ENCODE data around the gene TSNAXIP1. TPM values are rescaled to one million over a fixed set of nuclear protein-coding genes. Genes with fewer than 3 reads are reported as not detected.

TSNAXIP1 gene, protein sequence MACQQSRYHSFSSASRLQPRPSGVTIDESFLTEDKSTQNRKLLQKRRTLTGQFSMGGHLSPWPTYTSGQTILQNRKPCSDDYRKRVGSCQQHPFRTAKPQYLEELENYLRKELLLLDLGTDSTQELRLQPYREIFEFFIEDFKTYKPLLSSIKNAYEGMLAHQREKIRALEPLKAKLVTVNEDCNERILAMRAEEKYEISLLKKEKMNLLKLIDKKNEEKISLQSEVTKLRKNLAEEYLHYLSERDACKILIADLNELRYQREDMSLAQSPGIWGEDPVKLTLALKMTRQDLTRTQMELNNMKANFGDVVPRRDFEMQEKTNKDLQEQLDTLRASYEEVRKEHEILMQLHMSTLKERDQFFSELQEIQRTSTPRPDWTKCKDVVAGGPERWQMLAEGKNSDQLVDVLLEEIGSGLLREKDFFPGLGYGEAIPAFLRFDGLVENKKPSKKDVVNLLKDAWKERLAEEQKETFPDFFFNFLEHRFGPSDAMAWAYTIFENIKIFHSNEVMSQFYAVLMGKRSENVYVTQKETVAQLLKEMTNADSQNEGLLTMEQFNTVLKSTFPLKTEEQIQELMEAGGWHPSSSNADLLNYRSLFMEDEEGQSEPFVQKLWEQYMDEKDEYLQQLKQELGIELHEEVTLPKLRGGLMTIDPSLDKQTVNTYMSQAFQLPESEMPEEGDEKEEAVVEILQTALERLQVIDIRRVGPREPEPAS
- under 1 TPM in 1 of 2 experiments, not detected in 1; 0.40 TPM for total RNA-seq

DNA sequence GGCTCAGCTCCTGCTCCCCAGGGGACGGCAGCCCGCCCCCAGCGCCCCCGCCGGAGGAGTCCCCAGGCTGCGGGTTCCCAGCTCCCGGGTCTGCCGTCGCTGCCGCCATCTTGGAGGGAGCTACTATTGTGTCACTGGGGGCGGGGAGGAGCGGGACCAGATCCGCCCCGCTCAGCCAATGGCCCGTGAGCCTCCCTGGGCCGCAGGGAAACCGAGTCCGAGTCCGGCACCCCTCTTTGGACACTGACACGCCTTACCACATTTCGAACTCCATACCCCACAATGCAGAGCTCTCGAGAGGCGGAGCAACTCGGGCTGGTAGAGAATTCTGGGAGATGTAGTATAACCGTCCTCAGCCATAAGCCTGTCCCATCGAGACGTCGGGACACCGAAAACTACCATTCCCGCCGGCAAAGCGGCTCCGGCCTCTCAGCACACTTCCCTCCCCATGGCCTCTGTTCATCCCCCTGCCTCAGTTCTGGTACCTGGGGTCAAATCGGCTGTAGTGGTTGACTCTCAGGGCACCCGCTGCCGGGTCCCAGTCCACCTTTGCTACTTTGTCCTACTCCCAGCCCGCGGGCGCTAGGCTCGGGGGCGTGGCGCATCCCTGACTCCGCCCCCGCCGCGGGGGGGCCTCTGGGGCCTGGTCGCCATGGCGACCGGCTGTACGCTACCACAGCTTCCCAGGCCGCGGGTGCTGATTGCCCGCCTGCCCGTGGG, at the start of gene TSNAXIP1, which contains the start of gene RANBP10:
TSNAXIP1 (plus strand) TSS at position 462 of the 720 bp plus-strand sequence. CDS start 261 bp downstream, outside the sequence.
RANBP10 (minus strand) TSS at position 133 of the 720 bp plus-strand sequence; CDS start at position 109, 24 bp downstream.
- peaks cover 38% of the 10 kb centered on the region for H3K4me1 Mint-ChIP-seq
- H3K9me3 Mint-ChIP-seq: no peaks in the 10 kb centered on the region
- peak within 1 kb of the TSS; percentile 87 for H3K27ac Mint-ChIP-seq
- peak within 1 kb of the TSS; percentile 93 for H3K4me3 Mint-ChIP-seq
- H3K27me3 Mint-ChIP-seq: no peaks in the 10 kb centered on the region
- POLR2A ChIA-PET: interaction anchor here (0.6 to 2.0 kb wide), 19 partner anchors 9 to 325 kb away, joined by 3 to 21 read pairs (median 4); partner anchors contain the start of genes ACD, ATP6V0D1, GFOD2 and NFATC3
- ATAC-seq (ENCODE audit: low read depth) (peak; percentile 94), DNase-seq (peak; percentile 95)
- H3K36me3 Mint-ChIP-seq: peaks cover 28% of the 10 kb centered on the region

DNA sequence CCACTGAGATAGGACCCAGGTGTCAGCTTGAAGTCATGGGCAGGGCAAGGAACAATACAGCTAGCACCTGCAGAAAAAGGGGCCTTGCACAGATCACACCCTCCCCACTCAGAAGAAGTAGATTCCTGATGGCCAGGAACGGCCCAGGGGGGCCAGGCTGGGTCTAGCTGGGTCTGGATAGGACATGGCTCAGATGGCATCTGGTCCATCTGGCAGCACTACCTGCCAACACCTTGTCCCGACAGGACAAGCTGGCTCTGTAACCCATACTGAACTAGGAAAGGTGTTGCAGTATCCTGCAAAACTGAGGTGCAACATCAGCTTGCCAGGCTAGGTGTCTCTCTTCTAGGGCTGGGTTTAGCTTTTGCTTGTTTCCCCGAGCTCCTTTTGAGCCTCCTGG, 48.7 kb upstream of the TSNAXIP1 start:
- Mint-ChIP-seq H3K27me3 (no peaks in the 10 kb centered on the region), H3K4me3 (no peak overlapping the region), H3K9me3 (no peaks in the 10 kb centered on the region), H3K36me3 (peaks cover 10% of the 10 kb centered on the region), H3K4me1 (peaks cover 17% of the 10 kb centered on the region), H3K27ac (no peak overlapping the region)
- ATAC-seq (ENCODE audit: low read depth) (no peak), DNase-seq (no peak)
- POLR2A ChIA-PET: interaction anchor here (0.6 kb wide), 1 partner anchor 48 kb away, joined by 3 read pairs; the partner anchor contains the start of genes RANBP10 and TSNAXIP1

DNA sequence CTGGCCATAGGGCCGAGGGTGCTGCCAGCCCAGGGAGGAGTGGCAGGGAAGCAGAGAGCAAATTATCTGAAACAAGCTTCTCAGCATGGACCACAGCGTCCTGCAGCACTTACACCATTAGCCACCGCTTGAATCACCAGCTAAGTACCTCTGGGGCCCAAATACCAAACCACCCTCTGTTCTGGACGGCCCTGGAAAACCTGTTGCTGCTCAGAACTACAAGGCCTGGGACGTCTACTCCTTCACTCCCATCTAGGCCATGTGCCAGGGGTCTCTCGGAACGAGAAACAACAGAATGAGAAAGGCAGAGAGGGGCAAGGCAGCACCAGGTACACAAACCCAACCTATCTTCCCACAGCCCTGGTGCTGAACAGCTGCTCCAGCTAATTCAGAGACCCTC, 47.7 kb upstream of the TSNAXIP1 start:
- no peak overlapping the region for H3K4me3 Mint-ChIP-seq
- H3K9me3 Mint-ChIP-seq: no peaks in the 10 kb centered on the region
- no peak overlapping the region for H3K27ac Mint-ChIP-seq
- peaks cover 18% of the 10 kb centered on the region for H3K4me1 Mint-ChIP-seq
- POLR2A ChIA-PET: no interaction called here
- H3K36me3 Mint-ChIP-seq: peaks cover 8% of the 10 kb centered on the region
- ATAC-seq (ENCODE audit: low read depth): no peak
- no peak for DNase-seq
- H3K27me3 Mint-ChIP-seq: no peaks in the 10 kb centered on the region

DNA sequence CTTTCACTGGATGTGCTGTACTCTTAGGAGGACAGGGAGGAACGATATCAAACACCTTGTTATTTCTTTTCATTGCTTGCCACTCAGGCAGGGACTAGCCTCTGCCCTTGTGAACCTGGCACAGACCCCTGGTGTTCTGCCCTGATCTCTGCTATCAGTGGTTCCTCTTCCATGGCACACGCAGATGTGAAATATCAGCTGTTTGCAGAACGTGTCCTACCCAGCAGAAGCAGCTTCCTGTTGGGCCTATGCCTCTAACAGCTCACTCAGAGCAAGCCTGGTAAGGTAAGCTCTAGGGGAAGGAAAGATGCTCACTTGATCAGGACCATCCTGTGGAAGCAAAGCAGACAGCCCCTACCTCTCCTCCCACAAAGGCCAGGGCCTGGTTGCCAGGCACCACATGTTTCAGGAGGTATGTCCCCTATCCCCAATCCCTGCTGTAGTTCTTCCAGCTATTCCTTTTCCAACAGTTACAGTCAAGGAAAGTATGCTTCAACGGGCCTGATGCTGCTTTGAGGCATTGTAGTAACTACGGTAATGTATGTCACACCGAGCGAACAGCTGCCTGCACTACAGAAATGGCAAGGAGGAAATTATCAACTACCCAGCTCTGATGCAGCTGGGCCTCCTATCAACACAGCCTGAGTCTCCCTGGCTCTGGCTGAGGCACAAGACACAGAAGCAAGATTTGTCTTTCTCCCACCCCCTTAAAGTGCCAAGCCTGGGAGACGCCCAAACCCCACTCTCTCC, 46.3 kb upstream of the TSNAXIP1 start:
- ATAC-seq (ENCODE audit: low read depth) (peak; percentile 59), DNase-seq (no peak)
- Mint-ChIP-seq H3K4me1 (peaks cover 18% of the 10 kb centered on the region), H3K27me3 (no peaks in the 10 kb centered on the region), H3K4me3 (no peak overlapping the region), H3K9me3 (no peaks in the 10 kb centered on the region), H3K27ac (peak overlapping the region; percentile 56), H3K36me3 (peaks cover 6% of the 10 kb centered on the region)
- POLR2A ChIA-PET: interaction anchor here (0.6 kb wide), 1 partner anchor 194 kb away, joined by 7 read pairs; no protein-coding TSS in a partner anchor

DNA sequence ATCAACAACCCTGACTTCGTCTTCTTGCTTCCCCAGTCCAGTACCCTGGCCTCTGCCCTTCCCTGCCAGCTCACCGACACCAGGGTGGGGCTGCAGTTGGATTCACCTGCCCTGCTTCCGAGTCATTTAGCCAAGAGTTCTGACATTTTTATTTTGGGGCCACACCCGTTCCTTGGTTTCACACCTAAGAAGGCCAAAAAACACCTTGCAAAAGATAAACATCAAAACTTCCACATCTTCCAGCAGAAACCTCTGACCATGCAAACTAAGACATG, 45.8 kb upstream of the TSNAXIP1 start:
- Mint-ChIP-seq H3K9me3 (no peaks in the 10 kb centered on the region), H3K4me3 (no peak overlapping the region), H3K27me3 (no peaks in the 10 kb centered on the region), H3K4me1 (peaks cover 18% of the 10 kb centered on the region), H3K27ac (peak overlapping the region; percentile 56), H3K36me3 (peaks cover 6% of the 10 kb centered on the region)
- no peak for DNase-seq
- ATAC-seq (ENCODE audit: low read depth): no peak
- POLR2A ChIA-PET: interaction anchor here (0.6 kb wide), 1 partner anchor 194 kb away, joined by 7 read pairs; no protein-coding TSS in a partner anchor

DNA sequence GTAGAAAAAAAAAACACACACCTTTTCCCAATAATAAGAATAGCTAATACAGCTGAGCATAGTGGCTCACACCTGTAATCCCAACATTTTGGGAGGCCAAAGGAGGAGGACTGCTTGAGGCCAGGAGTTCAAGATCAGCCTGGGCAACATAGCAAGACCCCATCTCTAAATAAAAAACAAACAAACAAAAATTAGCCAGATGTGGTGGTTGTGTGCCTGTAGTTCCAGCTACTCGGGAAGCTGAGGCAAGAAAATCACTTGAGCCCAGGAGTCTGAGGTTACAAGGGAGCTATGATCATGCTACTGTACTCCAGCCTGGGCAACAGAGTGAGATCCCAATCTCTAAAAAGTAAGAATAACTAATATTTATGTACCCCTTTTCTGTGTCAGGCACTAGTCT, 44.8 kb upstream of the TSNAXIP1 start:
- H3K27me3 Mint-ChIP-seq: no peaks in the 10 kb centered on the region
- no peak for DNase-seq
- no peak overlapping the region for H3K27ac Mint-ChIP-seq
- peaks cover 10% of the 10 kb centered on the region for H3K36me3 Mint-ChIP-seq
- H3K4me3 Mint-ChIP-seq: no peak overlapping the region
- no peak for ATAC-seq (ENCODE audit: low read depth)
- POLR2A ChIA-PET: no interaction called here
- peaks cover 18% of the 10 kb centered on the region for H3K4me1 Mint-ChIP-seq
- no peaks in the 10 kb centered on the region for H3K9me3 Mint-ChIP-seq

DNA sequence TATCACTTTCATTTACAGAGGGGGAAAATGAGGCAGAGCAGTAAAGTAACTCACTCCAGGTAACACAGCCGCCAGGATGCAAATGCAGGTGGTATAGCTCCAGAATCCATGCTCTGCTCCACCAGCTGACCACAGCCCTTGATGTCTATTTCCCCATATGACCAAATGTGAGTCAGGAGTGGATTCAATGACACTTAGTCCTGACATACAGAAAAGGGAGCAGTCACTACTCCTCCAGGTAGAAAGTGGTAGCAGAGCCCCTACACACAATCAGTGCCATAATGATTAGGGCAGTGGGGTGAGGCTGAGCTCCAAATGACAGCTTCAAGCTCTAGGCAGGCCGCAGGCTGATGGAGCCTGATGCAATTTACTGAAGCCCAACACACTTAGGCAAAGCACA, 44.3 kb upstream of the TSNAXIP1 start:
- H3K27ac Mint-ChIP-seq: no peak overlapping the region
- H3K9me3 Mint-ChIP-seq: no peaks in the 10 kb centered on the region
- no peak for ATAC-seq (ENCODE audit: low read depth)
- no peak for DNase-seq
- POLR2A ChIA-PET: interaction anchor here (0.8 kb wide), 1 partner anchor 14 kb away, joined by 6 read pairs; no protein-coding TSS in a partner anchor
- H3K4me1 Mint-ChIP-seq: peaks cover 18% of the 10 kb centered on the region
- no peaks in the 10 kb centered on the region for H3K27me3 Mint-ChIP-seq
- no peak overlapping the region for H3K4me3 Mint-ChIP-seq
- peaks cover 10% of the 10 kb centered on the region for H3K36me3 Mint-ChIP-seq

DNA sequence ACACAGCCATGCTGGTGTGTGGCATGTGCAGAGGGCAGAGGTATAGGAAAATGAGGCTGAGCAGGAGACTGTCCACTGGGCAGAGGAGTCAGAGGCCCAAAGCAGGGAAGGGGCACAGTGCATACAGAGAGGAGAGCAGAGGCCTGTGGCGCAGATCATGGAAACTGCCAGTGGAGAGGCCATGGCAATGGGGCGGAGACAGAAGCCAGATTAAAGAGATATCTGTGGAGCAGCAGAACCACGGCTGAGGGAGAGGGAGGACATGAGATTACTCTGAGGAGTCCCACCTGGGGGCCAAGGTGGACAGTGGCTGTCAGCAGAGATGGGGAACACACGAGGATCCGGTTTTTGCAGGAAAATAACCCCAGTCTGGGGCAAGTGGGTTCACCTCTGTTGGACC, 43.6 kb upstream of the TSNAXIP1 start:
- POLR2A ChIA-PET: interaction anchor here (0.8 kb wide), 1 partner anchor 14 kb away, joined by 6 read pairs; no protein-coding TSS in a partner anchor
- Mint-ChIP-seq H3K9me3 (no peaks in the 10 kb centered on the region), H3K36me3 (peaks cover 10% of the 10 kb centered on the region), H3K27ac (peak overlapping the region; percentile 7), H3K27me3 (no peaks in the 10 kb centered on the region), H3K4me3 (no peak overlapping the region), H3K4me1 (peaks cover 18% of the 10 kb centered on the region)
- DNase-seq (no peak), ATAC-seq (ENCODE audit: low read depth) (peak; percentile 14)

DNA sequence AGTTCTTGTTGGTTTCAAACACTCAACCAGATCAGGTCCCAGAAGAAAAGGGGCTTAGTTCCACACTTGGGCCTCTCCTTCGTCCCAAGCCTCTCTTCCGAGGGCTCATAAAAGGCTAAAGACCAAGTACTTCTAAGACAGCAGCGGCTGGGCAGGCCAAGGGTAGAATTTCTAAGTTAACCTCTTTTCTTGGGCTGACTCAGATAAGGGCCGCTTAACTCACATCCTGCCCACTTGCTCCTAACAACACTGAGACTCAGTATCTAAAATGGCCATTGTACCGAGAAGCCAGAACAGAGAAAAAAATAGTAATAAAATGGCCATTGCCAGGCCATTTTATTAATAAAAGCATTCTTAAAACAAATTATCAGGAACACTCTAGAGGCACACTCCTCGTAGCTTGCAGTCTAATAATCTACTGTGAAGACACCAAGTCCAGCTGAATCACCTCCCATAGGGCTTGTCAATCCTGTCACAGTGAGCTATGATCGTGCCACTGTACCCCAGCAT, 42.5 kb upstream of the TSNAXIP1 start:
- POLR2A ChIA-PET: no interaction called here
- Mint-ChIP-seq H3K27me3 (no peaks in the 10 kb centered on the region), H3K4me1 (peaks cover 18% of the 10 kb centered on the region), H3K4me3 (no peak overlapping the region), H3K27ac (no peak overlapping the region), H3K9me3 (no peaks in the 10 kb centered on the region), H3K36me3 (peaks cover 10% of the 10 kb centered on the region)
- no peak for DNase-seq
- ATAC-seq (ENCODE audit: low read depth): no peak

DNA sequence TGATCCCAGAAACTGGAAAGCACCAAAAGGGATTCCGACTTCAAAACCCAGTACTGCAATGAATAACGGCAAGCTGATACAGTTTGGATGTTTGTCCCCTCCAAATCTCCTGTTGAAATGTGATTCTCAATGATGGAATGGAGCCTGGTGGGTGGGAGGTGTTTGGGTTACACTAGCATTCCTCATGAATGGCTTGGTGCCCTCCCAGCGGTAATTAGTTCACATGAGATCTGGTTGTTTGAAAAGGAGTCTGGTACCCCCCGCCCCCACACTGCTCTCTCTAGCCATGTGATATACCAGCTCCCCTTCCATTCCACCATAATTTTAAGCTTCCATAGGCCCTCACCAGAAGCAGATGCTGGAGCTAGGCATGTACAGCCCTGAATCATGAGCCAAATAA, 40.4 kb upstream of the TSNAXIP1 start:
- POLR2A ChIA-PET: no interaction called here
- no peak for DNase-seq
- Mint-ChIP-seq H3K36me3 (peaks cover 7% of the 10 kb centered on the region), H3K27ac (no peak overlapping the region), H3K9me3 (no peaks in the 10 kb centered on the region), H3K4me1 (peaks cover 8% of the 10 kb centered on the region), H3K4me3 (no peak overlapping the region), H3K27me3 (no peaks in the 10 kb centered on the region)
- ATAC-seq (ENCODE audit: low read depth): no peak

DNA sequence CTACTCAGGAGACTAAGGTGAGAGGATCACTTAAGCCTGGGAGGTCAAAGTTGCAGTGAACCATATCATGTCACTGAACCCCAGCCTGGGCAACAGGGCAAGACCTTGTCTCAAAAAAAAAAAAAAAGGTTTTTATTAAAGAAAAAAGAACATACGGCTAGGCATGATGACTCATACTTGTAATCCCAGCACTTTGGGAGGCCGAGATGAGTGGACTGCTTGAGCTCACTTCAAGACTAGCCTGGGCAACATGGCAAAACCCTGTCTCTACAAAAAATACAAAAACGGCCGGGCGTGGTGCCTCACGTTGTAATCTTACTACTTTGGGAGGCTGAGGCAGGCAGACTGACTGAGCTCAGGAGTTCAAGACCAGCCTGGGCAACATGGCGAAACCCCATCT, 38.7 kb upstream of the TSNAXIP1 start:
- Mint-ChIP-seq H3K9me3 (no peaks in the 10 kb centered on the region), H3K36me3 (peaks cover 18% of the 10 kb centered on the region), H3K4me3 (no peak overlapping the region), H3K27ac (no peak overlapping the region), H3K4me1 (peaks cover 3% of the 10 kb centered on the region), H3K27me3 (no peaks in the 10 kb centered on the region)
- ATAC-seq (ENCODE audit: low read depth) (no peak), DNase-seq (no peak)
- POLR2A ChIA-PET: no interaction called here

DNA sequence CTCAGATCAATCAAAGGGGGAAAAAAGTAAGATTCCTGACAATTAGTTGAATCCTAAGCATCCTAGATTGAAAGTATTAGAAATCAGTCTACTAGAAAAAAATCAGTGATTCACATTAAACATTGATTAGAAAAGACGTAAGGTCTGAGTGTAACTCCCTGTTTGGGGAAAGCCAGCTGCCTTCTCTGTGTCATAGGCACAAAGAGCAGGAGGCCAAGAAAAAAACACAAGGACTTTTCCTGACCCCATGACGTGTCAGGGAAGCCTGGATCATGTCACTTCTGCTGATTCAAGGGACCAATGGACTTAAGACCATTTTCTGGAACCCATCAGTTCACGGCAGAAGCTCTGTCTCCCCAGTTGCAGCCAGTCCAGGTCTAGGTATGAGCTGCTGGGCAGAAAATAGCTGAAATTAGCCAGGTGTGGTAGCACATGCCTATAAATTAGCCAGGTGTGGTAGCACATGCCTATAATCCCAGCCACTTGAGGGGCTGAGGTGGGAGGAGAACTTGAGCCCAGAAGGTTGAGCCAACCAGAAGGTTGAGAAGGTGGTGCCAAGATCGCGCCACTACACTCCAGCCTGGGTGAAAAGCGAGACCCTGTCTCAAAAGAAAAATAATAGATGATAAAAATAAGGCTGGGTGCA, 36.2 kb upstream of the TSNAXIP1 start:
- ATAC-seq (ENCODE audit: low read depth): no peak
- Mint-ChIP-seq H3K9me3 (no peaks in the 10 kb centered on the region), H3K4me1 (peaks cover 2% of the 10 kb centered on the region), H3K27me3 (no peaks in the 10 kb centered on the region), H3K36me3 (peaks cover 19% of the 10 kb centered on the region), H3K4me3 (no peak overlapping the region), H3K27ac (no peak overlapping the region)
- no peak for DNase-seq
- POLR2A ChIA-PET: no interaction called here

Measured in activated naive CD8-positive, alpha-beta T cell treated with anti-CD3 and anti-CD28 coated beads, Interleukin-2, amount 10 ng/mL, durations not matched to agents 7 days and 5 days (primary cell).